Measurements from ENCODE around the gene DUSP12. TPM values are rescaled to one million over a fixed set of nuclear protein-coding genes. Genes with fewer than 3 reads are reported as not detected.
A peak's percentile ranks its signal among the peaks of the same experiment; 100 is the strongest.

The DUSP12 gene
- total RNA-seq, 2 experiments from 2014 or later = 20.3 to 23.0 TPM

GRCh38 chr1:161739865-161740566 is 9.6 kb upstream of the DUSP12 start:
- Mint-ChIP-seq H3K27ac (no peak overlapping the region), H3K27me3 (peaks cover 25% of the 10 kb centered on the region), H3K4me1 (ENCODE audit: low read depth) (peaks cover 20% of the 10 kb centered on the region), H3K36me3 (ENCODE audit: low read depth) (no peaks in the 10 kb centered on the region), H3K4me3 (no peak overlapping the region), H3K9me3 (no peaks in the 10 kb centered on the region)
- H3K4me3 ChIP-seq (ENCODE audit: low read length) = no peak overlapping the region
- DNase-seq = peak in 2 of 14 experiments; percentile 37 to 40
- no peaks in the 10 kb centered on the region for H3K36me3 ChIP-seq (ENCODE audit: insufficient read depth, low read length)
- no peaks in the 10 kb centered on the region for H3K9me3 ChIP-seq (ENCODE audit: control insufficient read depth in 1 of 2, insufficient read depth in 1 of 2, low read length in 2 of 2)
- TF ChIP-seq, protein P1, sequence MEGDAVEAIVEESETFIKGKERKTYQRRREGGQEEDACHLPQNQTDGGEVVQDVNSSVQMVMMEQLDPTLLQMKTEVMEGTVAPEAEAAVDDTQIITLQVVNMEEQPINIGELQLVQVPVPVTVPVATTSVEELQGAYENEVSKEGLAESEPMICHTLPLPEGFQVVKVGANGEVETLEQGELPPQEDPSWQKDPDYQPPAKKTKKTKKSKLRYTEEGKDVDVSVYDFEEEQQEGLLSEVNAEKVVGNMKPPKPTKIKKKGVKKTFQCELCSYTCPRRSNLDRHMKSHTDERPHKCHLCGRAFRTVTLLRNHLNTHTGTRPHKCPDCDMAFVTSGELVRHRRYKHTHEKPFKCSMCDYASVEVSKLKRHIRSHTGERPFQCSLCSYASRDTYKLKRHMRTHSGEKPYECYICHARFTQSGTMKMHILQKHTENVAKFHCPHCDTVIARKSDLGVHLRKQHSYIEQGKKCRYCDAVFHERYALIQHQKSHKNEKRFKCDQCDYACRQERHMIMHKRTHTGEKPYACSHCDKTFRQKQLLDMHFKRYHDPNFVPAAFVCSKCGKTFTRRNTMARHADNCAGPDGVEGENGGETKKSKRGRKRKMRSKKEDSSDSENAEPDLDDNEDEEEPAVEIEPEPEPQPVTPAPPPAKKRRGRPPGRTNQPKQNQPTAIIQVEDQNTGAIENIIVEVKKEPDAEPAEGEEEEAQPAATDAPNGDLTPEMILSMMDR (IDR thresholded peaks at IDR 0.05) = no peak
- ATAC-seq (ENCODE audit: poor library complexity) = no peak
- CTCF ChIA-PET = interaction anchor here (0.8 to 2.1 kb wide), 3 partner anchors 9 to 256 kb away, joined by 3 to 10 read pairs (median 4); no protein-coding TSS in a partner anchor
- H3K27ac ChIP-seq (ENCODE audit: low read depth in 1 of 2, low read length in 2 of 2) = no peak overlapping the region
- peaks cover 19% of the 10 kb centered on the region for H3K4me1 ChIP-seq (ENCODE audit: insufficient read depth, low read length)
- no peaks in the 10 kb centered on the region for H3K27me3 ChIP-seq (ENCODE audit: control insufficient read depth in 1 of 2, insufficient read depth in 2 of 2, low read length in 2 of 2)
- intact Hi-C loops (cut with DNase I, micrococcal nuclease) = loop anchor here (2.0 to 10.0 kb wide), 3 partner anchors 13 to 515 kb away; partner anchors contain the start of genes APOA2 (in 2 of the 2) and TOMM40L (in 2 of the 2)
- POLR2A ChIA-PET = interaction anchor here (2.3 to 4.1 kb wide), 2 partner anchors 10 to 13 kb away, joined by 15 to 38 read pairs; partner anchors contain the start of gene DUSP12

GRCh38 chr1:161740921-161741320 is 8.7 kb upstream of the DUSP12 start:
- intact Hi-C loops (cut with DNase I, micrococcal nuclease) = loop anchor here (1.0 to 10.0 kb wide), 5 partner anchors 14 to 516 kb away; partner anchors contain the start of genes APOA2 (in 2 of the 2) and TOMM40L (in 2 of the 2)
- H3K4me1 Mint-ChIP-seq (ENCODE audit: low read depth) = peaks cover 20% of the 10 kb centered on the region
- Histone ChIP-seq H3K27ac (ENCODE audit: low read depth in 1 of 2, low read length in 2 of 2) (no peak overlapping the region), H3K36me3 (ENCODE audit: insufficient read depth, low read length) (no peaks in the 10 kb centered on the region), H3K4me1 (ENCODE audit: insufficient read depth, low read length) (peaks cover 19% of the 10 kb centered on the region), H3K27me3 (ENCODE audit: control insufficient read depth in 1 of 2, insufficient read depth in 2 of 2, low read length in 2 of 2) (no peaks in the 10 kb centered on the region), H3K9me3 (ENCODE audit: control insufficient read depth in 1 of 2, insufficient read depth in 1 of 2, low read length in 2 of 2) (no peaks in the 10 kb centered on the region), H3K4me3 (ENCODE audit: low read length) (no peak overlapping the region)
- TF ChIP-seq, protein P1 (IDR thresholded peaks at IDR 0.05) = no peak
- DNase-seq (no peak), ATAC-seq (ENCODE audit: poor library complexity) (no peak)
- H3K4me3 Mint-ChIP-seq = no peak overlapping the region
- POLR2A ChIA-PET = interaction anchor here (0.9 to 4.1 kb wide), 3 partner anchors 9 to 14 kb away, joined by 6 to 38 read pairs (median 8); partner anchors contain the start of gene DUSP12
- H3K27me3 Mint-ChIP-seq = peaks cover 24% of the 10 kb centered on the region
- H3K9me3 Mint-ChIP-seq = no peaks in the 10 kb centered on the region
- CTCF ChIA-PET = interaction anchor here (0.7 to 2.1 kb wide), 7 partner anchors 8 to 257 kb away, joined by 3 to 10 read pairs (median 4); no protein-coding TSS in a partner anchor
- no peak overlapping the region for H3K27ac Mint-ChIP-seq
- H3K36me3 Mint-ChIP-seq (ENCODE audit: low read depth) = no peaks in the 10 kb centered on the region

DNA sequence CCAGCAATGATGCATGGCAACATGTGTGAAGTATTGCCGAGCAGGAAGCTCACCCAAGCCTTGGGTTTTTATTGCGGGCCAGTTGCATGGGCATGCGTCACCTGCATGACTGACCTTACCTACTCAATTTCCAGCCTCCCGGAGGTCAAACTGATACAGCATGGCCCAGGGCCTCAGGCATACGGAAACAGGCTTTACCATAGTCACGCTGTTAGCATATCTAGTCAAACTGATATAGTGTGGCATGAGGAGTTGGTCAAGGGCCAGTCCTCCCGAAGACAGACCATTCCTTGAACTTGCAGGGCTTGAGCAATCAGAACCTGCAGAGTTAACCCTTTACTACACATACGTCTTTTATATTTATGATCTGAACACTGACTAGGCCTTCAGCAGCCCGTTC is 6.4 kb upstream of the DUSP12 start:
- Histone ChIP-seq H3K27me3 (ENCODE audit: control insufficient read depth in 1 of 2, insufficient read depth in 2 of 2, low read length in 2 of 2) (no peaks in the 10 kb centered on the region), H3K27ac (ENCODE audit: low read depth in 1 of 2, low read length in 2 of 2) (no peak overlapping the region), H3K4me1 (ENCODE audit: insufficient read depth, low read length) (peaks cover 19% of the 10 kb centered on the region), H3K9me3 (ENCODE audit: control insufficient read depth in 1 of 2, insufficient read depth in 1 of 2, low read length in 2 of 2) (no peaks in the 10 kb centered on the region), H3K36me3 (ENCODE audit: insufficient read depth, low read length) (no peaks in the 10 kb centered on the region), H3K4me3 (ENCODE audit: low read length) (no peak overlapping the region)
- intact Hi-C loops (cut with DNase I, micrococcal nuclease) = loop anchor here (10.0 kb wide), 2 partner anchors 178 to 518 kb away; partner anchors contain the start of genes APOA2 (in 2 of the 2) and TOMM40L (in 2 of the 2)
- H3K27ac Mint-ChIP-seq = no peak overlapping the region
- H3K36me3 Mint-ChIP-seq (ENCODE audit: low read depth) = no peaks in the 10 kb centered on the region
- H3K9me3 Mint-ChIP-seq = no peaks in the 10 kb centered on the region
- H3K4me1 Mint-ChIP-seq (ENCODE audit: low read depth) = peaks cover 28% of the 10 kb centered on the region
- no peak overlapping the region for H3K4me3 Mint-ChIP-seq
- no peak for DNase-seq
- ChIA-PET POLR2A (no interaction called here), CTCF (interaction anchor here (0.6 to 2.1 kb wide), 2 partner anchors 13 to 17 kb away, joined by 4 to 10 read pairs; no protein-coding TSS in a partner anchor)
- peaks cover 18% of the 10 kb centered on the region for H3K27me3 Mint-ChIP-seq
- TF ChIP-seq, protein P1 (IDR thresholded peaks at IDR 0.05) = no peak
- ATAC-seq (ENCODE audit: poor library complexity) = no peak

Data from CD4-positive, alpha-beta T cell (primary cell).